Measurements from ENCODE around the gene RPL9. TPM values are rescaled to one million over a fixed set of nuclear protein-coding genes. Genes with fewer than 3 reads are reported as not detected.

Gene RPL9
- total and polyA plus RNA-seq, 2 of the 8 experiments (the other 6 are each of a cell fraction or from before 2014, with no cell fraction given) = 1,161 to 1,184 TPM

DNA sequence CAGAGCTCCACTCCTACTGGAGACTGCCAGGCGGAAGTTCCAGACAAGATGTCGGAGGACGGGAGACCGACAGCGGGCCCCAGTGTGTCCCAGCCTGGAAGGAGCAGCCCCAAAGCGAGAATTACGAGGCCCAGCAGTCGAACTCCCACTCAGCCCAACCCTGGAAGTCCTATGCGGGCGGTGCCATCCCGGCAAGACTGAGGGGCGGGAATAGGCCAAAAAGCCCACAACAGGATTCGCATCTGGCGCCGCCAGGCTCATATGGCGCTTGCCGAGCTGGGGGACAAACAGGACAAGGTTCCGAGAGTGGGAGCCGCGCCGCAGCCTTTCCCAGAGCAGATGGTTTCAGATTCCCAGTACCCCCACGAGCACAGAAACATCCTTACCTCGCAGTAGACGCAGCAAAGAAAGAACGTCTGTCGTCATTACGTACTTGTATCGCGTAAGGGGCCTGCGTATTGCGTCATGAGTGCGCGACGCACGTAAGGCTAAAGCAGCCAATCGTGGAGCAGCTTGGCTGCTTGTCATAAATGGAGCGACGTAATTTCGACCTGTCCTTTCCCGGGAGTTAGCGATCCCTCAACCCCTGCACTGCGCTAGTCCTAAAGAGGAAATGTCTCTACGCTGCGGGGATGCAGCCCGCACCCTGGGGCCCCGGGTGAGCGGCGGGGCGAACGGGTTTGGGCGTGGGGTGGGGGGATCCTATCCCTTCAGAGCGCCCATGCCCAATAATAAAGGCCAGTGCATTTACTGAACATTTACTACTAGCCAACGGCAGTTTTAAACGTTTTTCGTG lies at the start of gene RPL9, which contains the start of gene LIAS (continued):
- TF ChIP-seq, protein P1, sequence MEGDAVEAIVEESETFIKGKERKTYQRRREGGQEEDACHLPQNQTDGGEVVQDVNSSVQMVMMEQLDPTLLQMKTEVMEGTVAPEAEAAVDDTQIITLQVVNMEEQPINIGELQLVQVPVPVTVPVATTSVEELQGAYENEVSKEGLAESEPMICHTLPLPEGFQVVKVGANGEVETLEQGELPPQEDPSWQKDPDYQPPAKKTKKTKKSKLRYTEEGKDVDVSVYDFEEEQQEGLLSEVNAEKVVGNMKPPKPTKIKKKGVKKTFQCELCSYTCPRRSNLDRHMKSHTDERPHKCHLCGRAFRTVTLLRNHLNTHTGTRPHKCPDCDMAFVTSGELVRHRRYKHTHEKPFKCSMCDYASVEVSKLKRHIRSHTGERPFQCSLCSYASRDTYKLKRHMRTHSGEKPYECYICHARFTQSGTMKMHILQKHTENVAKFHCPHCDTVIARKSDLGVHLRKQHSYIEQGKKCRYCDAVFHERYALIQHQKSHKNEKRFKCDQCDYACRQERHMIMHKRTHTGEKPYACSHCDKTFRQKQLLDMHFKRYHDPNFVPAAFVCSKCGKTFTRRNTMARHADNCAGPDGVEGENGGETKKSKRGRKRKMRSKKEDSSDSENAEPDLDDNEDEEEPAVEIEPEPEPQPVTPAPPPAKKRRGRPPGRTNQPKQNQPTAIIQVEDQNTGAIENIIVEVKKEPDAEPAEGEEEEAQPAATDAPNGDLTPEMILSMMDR (IDR thresholded peaks at IDR 0.05; ENCODE audit: control extremely low read depth in 1 of 3, insufficient read depth in 1 of 3, low read depth in 1 of 3, low read length in 3 of 3) = no peak
- TF ChIP-seq PHF8 (conservative IDR thresholded peaks at IDR 0.05; ENCODE audit: low read depth, low read length) (peak; percentile 93), NANOG (IDR thresholded peaks at IDR 0.05; ENCODE audit: insufficient read depth, low read depth, low read length, poor library complexity, severe bottlenecking) (no peak), TBP (IDR thresholded peaks at IDR 0.05; ENCODE audit: low read depth, low read length) (peak; percentile 97), CHD2 (IDR thresholded peaks at IDR 0.05; ENCODE audit: low read length) (peak; percentile 79), CHD1 (IDR thresholded peaks at IDR 0.05; ENCODE audit: low read depth, low read length) (no peak), EZH2 (IDR thresholded peaks at IDR 0.05; ENCODE audit: low read depth, low read length, severe bottlenecking) (no peak), HDAC2 (IDR thresholded peaks at IDR 0.05; ENCODE audit: borderline replicate concordance in 1 of 2, low read depth in 2 of 2, low read length in 2 of 2) (peak; percentile 80 to 83; a peak in 2 of 4 replicates), JUND (IDR thresholded peaks at IDR 0.05; ENCODE audit: low read length) (peak; percentile 67), EGR1 (IDR thresholded peaks at IDR 0.05; ENCODE audit: borderline replicate concordance, low read depth, low read length) (0 out of 2 replicates have a peak, but pooled peaks have one; percentile 10), TAF7 (optimal IDR thresholded peaks at IDR 0.05; ENCODE audit: borderline replicate concordance, low read depth, low read length) (peak; percentile 76), MAFK (IDR thresholded peaks at IDR 0.05; ENCODE audit: low read depth, low read length) (no peak), SIRT6 (IDR thresholded peaks at IDR 0.05; ENCODE audit: low read length) (no peak), BRCA1 (IDR thresholded peaks at IDR 0.05; ENCODE audit: low read depth, low read length) (peak; percentile 63), BACH1 (IDR thresholded peaks at IDR 0.05; ENCODE audit: low read length) (0 out of 2 replicates have a peak, but pooled peaks have one; percentile 13), SP1 (IDR thresholded peaks at IDR 0.05; ENCODE audit: low read depth, low read length) (peak; percentile 93), GTF2F1 (IDR thresholded peaks at IDR 0.05; ENCODE audit: borderline replicate concordance, low read depth, low read length) (peak; percentile 57)
- TF ChIP-seq, protein P2, sequence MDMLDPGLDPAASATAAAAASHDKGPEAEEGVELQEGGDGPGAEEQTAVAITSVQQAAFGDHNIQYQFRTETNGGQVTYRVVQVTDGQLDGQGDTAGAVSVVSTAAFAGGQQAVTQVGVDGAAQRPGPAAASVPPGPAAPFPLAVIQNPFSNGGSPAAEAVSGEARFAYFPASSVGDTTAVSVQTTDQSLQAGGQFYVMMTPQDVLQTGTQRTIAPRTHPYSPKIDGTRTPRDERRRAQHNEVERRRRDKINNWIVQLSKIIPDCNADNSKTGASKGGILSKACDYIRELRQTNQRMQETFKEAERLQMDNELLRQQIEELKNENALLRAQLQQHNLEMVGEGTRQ (IDR thresholded peaks at IDR 0.05; ENCODE audit: low read length) = no peak
- TF ChIP-seq, protein P3, sequence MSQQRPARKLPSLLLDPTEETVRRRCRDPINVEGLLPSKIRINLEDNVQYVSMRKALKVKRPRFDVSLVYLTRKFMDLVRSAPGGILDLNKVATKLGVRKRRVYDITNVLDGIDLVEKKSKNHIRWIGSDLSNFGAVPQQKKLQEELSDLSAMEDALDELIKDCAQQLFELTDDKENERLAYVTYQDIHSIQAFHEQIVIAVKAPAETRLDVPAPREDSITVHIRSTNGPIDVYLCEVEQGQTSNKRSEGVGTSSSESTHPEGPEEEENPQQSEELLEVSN (IDR thresholded peaks at IDR 0.05) = no peak

Data from H1 (cell line).